Bone marrow (tissue), 2 donors: ENCODE results near the gene FERMT2.

Experiments
- DNase-seq, 2 donors: peaks; one replicate each; lab custom pipeline; 2025; lab: John Stamatoyannopoulos, UW

Gene FERMT2

DNA sequence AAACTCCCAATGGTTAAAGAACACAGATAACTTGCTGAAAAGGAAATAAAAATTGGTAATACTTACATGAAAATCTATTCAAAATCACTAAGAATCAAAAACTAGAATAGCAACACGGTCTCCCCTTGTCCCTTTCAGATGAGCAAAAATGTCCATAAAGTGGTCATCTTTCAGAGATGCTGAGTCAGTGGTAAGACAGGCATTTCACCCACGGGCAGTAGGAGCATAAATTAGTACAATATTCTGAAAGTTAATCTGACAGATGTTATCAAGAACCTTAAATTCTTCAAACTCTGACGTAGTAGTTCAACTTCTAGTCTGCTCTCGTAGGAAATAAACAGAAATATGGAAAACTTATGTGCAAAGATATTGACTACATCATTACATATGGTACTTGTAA lies 126.4 kb downstream of the FERMT2 start:
- DNase-seq, result no peak

DNA sequence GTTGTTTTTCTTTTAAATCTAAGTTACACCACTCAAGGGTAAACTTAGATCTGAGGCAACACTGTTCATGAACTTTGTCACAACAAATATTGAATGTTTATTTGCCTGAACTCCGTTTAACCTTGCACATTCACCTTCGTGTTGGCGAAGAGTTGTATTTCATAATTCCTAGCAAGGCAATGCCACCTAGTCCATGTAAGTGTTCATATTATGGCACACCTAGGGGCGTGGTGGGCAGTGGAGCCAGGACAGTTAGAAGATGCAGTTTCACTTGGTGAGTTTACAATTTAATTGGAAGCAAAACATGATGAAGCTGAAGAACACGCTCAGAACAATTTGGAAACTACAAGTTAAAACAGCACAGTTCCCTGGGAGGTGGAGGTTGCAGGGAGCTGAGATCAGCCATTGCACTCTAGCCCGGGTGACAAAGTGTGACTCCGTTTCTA lies 129.0 kb downstream of the FERMT2 start:
- DNase-seq, result no peak

DNA sequence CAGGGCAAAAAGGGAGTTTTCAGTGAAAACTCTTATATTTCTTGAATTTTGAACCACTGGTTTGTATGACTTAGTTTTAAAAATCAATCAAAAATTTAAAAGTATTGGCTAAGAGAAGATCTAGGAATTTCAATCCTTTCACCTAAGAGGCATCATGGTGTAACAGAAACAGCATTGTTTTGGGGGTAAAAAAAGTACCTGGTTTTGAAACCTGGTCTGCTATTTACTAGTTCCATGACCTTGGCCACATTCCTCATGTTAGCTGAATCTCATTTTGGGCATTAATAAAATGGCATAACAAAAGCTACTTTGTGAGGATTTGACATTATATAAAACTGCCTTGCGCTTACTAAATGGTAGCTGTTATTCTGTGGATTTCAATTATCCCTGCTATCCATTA lies 142.7 kb downstream of the FERMT2 start:
- no peak for DNase-seq
